C4-2B (cell line): Measurements from ENCODE around the gene HIVEP2.

Source experiments
- ZFX ChIP-seq: fragments of 450-650 bp; IDR thresholded peaks from 2 replicates; pipeline ENCODE4 v1.6.1; 2017
- TF ChIP-seq, protein P1 (sequence below): fragments of 450-650 bp; conservative IDR thresholded peaks from 2 replicates; pipeline ENCODE4 v1.5.1; 2017; ENCODE audit warnings: mild to moderate bottlenecking

- TF ChIP-seq, protein P1, sequence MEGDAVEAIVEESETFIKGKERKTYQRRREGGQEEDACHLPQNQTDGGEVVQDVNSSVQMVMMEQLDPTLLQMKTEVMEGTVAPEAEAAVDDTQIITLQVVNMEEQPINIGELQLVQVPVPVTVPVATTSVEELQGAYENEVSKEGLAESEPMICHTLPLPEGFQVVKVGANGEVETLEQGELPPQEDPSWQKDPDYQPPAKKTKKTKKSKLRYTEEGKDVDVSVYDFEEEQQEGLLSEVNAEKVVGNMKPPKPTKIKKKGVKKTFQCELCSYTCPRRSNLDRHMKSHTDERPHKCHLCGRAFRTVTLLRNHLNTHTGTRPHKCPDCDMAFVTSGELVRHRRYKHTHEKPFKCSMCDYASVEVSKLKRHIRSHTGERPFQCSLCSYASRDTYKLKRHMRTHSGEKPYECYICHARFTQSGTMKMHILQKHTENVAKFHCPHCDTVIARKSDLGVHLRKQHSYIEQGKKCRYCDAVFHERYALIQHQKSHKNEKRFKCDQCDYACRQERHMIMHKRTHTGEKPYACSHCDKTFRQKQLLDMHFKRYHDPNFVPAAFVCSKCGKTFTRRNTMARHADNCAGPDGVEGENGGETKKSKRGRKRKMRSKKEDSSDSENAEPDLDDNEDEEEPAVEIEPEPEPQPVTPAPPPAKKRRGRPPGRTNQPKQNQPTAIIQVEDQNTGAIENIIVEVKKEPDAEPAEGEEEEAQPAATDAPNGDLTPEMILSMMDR: no peak
- no peak for TF ChIP-seq ZFX
Measured at GRCh38 chr6:142934106-142934505, 10.9 kb downstream of the HIVEP2 start.
